UCSD-AML1 (cell line): ENCODE measurements around the gene ZNF598.

Source experiments
- DNase-seq: peaks from one replicate; lab custom pipeline; 2025; ENCODE audit not compliant: unreplicated experiment; lab: John Stamatoyannopoulos, UW

Gene ZNF598

DNA sequence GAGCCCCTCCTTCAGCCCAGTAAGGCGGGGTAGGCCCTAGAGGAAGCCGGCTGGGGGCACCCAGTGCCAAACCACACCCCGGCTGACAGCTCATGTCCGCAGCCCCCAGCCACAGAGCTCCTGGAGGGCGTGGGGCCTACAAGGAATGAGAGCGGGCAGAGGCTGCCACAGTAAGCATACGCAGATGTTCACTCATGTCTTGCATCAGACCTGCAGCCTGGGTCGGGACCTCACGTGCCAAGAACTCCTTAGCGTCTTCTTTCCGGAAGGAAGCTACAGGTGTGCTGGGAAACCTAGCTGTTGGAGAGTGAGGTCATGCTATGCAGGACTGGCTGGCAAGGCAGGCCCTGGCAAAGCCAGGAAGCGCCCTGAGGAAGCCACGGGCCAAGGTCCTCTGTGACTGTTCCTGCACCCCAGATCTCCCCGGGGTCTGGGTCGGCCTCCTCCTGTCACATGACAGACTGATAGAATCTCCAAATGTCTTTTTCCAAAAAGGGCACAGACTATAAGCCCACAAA is 1.6 kb downstream of the ZNF598 start:
- DNase-seq: no peak

DNA sequence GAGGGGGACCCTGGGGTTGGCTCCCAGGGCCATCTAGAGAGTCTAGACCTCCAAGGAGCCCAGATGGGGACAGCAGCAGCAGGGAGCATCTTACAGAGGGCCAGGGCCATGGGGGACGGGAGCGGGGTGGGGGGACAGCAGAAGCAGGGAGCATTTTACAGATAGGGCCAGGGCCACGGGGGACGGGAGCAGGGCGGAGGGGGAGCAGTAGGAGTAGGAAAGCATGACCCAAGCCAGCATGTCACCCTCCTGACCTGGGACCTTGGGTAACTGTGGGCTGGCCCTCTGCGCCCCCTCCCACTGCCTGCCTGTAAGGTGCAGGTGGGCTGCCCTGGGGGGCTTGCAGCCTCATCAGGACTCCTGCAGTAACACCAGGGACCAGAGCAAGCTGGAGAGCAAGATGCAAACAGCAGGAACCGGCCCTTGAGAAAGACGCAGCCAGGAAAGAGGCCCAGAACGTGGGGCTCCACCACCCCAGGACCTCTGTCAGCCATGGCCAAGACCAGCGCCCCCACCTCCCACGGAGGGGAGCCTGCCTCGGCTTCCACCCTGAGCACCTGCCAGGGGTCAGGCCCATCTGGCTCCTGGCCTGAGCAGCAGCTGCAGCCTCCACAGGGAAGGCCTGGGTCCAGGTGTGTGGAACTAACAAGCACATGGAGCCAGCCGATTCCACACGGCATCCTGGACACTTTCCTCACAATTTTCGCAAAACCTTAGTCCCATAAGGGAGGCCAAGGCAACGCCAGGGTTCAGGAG is 2.4 kb downstream of the ZNF598 start:
- DNase-seq: no peak

DNA sequence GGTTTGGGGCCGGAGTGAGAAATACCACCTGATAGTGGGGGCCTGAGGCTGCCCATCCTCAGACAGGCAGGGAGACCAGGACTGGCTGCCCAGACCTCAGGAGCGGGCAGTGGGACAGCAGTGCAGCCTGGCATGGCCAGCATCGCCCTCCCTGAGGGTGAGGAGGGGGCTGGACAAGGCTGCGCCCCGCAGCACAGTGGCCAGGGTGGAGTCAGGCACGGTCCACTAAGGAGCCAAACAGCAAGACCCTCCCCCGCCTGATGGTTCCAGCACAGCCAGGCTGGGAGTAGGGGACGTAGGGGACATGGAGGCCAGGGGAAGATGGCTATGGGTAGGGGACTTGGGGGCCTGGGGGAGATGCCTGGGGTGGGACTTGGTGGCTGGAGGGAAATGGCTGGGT is 3.3 kb downstream of the ZNF598 start:
- no peak for DNase-seq

DNA sequence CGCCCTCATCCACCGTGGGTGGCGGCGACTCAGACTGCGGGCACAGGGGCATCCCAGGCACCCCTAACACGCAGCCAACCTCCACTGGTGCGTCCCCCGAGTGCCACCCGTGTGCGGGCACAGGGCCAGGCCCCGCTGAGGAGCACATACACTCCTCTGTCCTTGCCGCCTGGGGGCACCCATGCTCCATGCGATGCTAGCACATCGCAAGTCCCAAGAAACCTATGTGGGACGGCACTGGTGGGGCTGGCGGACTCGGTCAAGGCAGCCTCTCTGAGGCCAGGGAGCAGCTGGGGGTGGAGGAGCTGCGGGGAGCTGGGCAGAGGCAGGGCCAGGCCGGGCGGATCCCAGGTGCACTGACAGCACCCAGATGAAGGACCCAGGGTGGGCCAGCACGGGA is 4.0 kb downstream of the ZNF598 start:
- DNase-seq: no peak

DNA sequence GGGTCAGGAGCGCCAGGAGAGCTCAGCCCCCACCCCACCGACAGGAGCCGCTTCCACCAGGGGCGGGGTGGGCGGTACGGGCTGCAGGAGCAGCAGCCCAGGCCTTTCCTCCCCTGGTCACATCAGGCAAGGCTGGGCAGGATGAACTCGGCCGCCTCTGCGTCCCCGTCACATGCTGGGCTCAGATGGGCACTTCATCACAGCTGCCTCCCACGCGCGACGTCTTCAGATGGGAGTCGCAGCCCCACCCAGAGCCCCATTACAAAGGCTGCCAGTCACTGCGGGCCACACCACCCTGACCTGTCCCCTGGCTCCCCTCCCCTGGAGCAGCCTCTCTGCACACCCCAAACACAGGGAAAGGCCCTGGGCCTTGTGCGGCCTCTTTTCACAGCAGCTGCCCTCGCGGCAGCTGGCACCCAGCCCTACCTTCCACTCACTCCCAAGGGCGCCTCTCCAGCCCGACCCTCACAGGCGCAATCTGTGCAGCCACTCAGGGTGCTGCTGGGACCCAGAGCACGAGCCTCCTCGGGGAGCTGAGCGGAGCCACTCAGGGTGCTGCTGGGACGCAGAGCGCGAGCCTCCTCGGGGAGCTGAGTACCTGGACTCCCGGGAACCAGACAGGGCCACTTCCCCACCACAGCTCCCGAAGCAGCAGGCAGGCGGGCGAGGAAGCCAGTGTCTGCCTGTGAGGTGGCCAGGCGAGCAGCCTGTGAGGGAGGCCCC is 4.7 kb downstream of the ZNF598 start:
- DNase-seq: no peak

DNA sequence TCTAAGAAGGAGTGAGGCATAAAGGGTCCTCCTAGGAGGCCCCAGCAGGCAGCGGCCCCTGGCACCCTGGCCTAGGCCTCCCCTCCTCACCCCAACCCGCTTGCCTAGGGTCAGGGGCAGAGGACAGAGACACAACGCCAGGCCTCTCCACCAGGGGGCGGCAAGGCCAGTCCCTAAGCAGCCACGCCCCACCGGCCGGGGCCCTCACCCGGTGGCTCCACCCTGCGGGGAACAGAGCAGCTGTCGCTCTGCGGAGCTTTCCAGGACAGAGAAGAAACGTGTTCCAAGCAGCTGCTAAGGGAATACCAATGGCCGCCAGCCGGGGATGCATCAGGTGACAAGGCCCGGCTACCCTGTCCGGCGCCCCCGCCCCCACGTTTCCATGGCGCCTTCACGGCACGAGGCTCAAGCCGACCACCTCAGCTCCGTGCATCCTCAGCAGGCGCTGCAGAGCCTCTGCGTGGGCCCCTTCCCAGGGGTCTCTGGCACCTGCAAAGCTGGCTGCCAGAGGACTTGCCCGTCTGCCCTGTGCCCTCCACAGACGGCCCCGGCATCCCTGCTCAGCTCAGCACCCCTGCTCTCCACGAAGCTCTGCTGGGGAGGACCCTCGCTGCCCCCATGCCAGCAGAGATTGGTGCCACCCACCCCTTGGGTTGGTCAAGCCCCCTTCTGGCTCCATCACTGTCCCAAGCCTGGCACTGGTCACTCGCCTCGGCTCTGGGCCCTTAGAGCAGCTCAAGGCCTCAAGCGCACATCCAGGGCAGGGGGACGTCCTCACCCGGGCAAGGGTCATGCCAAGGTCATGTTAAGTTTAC is 5.6 kb downstream of the ZNF598 start:
- peak; percentile 89 for DNase-seq

DNA sequence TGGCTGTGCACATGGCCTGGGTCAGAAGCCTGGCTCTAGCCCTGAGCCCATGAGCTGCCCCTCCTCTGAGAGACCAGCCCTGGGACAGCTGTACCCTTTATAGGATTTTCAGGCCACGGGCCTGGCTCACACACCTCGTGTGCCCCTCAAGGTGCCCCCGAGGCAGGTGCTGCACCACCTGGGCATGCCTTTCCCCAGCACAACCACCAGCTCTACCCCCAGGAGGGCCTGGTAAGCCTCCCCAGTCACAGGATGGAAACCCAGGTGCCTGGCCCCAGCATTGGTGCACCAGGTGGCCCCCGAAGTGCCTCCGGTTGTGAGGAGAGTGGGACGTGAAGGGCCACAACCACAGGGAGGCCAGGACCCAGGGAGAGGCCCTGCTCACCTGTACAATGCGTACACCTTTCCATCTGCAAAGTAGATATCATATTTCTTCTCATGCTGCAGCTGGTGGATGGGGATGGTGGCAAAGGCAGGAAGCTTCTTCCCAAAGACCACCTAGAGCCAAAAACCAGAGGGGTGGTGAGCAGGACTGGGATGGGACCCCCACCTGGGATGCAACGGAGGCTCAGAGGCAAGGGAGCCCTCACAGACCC is 6.3 kb downstream of the ZNF598 start:
- DNase-seq: no peak

DNA sequence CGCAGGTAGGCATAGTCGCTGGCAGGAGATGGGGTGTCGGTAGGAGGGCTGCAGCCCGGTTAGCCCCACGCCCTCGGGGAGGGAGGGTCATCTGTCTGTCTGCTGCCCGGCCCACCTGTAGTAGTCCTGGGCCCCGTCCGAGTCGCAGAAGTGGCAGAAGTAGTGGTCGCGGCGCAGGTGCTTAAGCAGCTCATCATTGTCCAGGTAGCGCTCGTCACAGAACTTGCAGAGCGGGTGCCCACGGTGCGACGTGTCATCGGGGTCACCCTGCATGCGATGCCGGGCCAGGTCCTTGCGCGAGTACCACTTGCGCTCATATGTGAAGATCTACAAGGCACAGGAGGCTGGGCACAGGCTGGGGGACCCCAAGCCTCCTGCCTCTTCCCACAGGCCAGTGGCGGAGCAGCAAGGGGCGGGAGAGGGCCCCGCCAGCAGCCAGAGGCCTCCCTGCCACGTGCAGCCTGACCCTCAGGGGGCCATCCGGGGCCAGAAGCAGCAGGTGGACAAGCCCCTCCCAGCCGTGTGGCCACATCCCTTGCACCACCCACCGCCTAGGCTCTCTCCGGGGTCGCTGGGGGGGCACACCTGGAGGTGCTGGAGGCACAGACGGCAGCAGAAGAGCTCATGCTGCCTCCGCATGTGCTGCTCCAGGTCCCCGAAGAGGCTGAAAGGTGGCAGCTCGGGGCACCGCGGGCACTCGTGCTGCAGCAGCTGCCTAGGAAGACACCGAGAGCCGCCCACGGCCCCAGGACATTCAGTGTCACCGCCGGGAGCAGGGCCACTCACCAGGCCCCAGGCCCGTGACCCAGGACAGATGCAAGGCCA is 7.0 kb downstream of the ZNF598 start:
- DNase-seq: no peak

DNA sequence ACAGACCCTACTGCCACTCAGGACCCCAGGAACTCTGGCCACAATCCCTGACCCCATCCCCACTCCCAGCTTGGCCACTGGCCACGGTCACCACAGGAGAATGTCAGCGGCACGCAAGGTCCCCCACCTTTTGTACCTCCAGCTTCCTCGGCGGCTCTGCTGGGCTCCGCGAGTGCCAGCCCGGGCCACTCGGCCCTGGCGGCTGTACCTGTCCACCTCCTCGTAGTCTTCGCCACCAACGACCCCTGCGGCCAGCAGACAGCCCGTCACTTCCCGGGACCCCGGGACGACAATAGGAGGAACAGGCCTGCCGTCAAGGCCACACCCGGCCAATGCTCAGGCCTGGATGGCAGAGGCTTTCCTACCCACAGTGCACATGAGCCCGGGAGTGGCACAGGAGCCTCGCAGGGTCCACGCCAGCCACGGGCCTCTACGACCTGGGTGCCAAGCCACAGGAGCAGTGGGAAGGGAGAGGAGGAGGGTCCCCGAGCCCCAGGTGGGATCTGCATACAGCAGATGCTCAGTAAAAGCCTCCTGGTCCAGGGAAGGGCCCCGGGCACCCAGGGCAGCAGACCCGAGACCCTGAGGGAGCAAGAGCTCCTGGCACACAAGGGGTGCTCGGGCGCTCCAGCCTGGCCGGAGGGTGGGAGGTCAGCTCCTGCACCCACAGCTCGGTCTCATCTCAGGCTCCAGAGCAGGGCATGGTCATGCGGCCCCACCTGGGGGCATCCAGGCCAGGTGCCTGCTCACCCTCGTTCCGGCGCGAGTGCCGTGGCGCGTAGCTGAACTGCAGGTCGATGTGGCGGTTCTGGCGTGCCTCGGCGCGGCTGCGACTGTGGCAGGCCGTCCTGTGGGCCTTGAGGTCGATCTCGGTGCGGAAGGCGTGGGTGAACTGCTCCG is 7.9 kb downstream of the ZNF598 start:
- no peak for DNase-seq

DNA sequence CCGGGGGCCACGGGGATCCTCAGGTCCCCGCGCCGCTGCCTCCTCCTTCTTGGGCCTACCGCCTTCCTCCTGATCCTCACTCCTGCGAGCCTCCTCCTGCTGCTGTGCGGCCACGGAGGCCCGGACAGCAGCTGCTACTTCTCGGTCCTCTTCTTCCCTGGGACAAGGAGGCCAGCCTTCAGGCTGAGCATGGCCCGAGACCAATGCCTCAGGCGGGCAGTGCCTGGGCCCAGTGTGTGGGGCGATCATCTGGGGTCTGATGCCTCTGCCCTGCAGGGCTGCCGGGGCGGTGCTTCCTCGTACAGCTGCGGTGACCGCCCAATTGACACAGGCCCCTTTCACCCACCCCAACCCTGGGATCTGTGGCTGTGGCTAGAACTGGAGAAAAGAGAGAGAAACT is 8.6 kb downstream of the ZNF598 start:
- DNase-seq: no peak

DNA sequence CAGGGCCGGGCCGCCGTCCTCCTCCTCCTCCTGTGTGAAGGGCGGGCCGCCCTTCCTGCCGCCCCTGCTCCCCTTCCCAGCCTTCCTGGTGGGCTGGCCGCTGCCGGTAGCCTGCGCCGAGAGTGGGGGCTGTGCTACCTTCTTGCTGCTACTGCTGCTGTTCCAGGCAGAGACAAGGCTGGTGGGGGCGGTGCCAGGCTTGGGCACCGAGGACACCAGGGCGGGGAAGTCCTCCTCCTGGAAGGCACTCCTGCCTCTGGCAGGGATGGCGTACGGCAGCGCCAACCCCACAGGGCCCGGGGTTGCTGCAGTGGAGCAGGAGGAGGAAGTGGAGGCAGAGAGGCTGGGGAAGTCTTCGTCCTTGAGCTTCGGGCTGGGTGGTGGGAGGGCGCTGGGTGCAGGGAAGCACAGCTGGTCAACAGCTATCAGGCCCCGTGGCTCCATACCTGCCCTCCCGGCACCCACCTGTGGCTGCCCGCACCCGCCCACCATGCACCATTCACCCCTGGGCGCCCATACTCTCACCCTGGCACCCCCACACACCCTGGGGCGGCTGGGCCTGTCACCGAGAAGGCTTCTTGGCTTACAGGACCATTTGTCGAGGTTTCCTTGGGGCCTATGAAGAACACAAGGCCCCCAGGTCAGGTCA is 9.6 kb downstream of the ZNF598 start:
- DNase-seq: no peak

DNA sequence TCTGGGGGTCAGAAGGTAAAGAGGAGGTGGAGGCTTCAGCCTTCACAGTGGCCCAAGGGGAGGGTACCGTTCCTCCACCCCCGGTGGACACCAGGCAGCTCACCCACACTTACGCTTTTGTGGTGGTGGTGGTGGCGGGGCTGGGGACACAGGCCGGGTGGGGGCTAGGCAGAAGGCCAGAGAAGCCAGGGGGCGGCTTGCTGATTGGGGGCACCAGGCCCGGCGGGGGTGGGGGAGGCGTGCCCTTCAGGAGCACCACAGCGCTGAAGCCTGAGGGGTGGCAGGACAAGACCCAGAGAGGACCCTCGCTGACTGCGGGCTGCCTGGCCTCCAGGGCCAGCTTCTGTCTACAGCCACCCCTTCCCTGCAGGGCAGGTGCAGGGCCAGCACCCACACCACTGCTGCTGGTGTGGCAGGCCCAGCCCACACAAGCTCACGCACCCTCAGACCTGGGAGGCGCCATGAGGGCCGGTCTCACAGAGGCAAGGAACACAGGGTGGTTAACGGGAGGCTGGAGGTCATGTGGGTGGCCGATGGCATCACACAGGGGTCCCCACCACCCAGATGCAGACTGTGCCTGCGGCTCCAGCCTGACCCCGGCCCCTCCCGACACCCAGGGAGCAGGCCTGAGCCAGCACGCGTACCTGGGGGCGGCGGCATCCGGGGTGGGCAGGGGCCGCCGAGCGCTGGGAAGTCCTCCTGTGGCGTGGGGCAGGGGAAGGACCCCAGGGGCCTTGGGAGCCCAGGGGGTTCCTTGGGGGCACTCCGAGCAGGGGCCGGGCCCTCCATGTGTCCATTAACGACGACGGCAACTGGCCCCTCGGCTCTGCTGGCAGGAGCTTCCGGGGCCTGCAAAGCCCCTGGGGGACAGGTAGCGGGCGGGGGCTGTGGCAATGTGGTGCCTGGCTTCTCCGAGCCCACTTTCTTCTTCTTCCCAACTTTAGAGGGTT is 10.5 kb downstream of the ZNF598 start:
- no peak for DNase-seq

DNA sequence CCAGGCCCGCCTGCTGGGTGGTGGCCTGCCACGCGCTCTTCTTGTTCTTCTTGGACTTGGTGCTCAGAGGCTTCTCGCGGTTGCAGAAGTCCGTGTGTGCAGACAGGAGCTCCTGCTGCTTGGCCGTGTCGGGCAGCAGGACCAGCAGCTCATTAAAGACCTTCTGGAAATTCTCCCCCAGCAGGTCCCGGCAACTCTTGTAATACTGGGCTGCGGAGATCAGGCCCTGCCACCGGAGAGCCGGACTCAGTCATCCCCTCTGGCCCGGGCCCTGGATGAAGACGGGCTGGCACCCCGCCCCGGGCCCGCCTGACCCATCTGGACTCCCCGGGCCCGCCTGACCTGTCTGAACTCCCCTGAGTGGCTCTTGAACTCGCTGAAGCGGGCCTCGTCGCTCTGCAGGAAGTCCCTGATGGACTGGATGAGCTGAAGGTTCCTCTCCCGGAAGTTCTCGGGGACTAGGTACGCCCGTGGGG is 11.2 kb downstream of the ZNF598 start:
- DNase-seq: no peak

DNA sequence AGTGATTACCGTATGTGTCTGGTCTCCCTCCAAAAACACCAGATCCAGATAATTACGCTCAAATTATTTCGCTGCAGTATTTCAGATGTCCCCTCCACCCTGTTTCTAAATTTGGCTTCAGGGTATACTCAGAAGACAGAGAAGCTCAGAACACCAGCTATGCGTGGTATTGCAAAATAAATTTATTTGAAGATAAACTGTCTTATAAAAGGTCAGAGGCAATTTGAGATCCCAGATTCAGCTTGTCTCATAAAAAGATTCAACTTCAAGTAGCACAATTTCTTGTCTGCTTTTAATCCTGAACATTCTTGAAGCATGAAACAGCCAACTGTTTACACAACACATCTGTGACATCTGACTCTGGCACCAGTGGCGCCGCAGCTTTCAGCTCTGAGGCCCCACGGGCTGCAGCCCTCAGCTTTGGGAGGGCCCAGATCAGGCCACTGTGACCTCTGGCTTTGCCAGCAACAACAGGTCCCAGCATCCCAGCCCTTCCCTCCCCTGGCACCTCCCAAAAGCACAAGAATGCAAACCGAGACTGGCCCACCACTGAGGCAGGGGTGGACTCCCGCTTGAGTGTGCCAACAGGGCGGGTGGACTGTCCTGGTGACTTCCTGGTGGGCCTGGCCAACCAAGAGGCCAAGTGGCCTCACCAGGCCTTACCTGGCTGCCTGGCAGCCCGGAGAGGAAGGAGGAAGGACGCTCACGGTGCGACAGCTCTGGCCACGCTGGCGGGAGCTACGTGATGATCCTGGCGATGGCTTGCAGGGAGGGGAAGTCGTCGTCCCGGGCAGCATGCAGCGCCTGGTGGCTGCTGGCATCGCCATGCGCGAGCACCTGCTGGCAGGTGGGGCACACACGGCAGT is 11.9 kb downstream of the ZNF598 start:
- no peak for DNase-seq

DNA sequence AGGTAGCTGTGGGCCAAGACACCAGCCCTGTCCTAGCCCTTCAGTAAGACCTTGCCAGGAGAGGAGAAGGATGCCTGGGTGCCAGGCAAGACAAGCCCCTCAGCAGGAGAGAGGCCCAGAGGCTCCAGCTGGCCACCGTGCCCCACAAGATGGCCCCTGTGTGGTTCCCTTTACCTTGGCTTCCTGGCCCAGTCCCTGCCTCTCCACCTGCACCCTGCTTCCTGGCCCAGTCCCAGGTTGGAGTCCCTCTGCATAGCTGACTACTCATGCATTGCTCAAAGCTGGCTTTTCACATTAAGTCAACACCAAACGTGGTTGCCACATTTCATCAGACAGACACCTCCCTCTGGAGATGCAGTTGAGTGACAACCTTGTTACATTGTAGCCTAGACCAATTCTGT is 15.9 kb downstream of the ZNF598 start:
- DNase-seq: no peak

DNA sequence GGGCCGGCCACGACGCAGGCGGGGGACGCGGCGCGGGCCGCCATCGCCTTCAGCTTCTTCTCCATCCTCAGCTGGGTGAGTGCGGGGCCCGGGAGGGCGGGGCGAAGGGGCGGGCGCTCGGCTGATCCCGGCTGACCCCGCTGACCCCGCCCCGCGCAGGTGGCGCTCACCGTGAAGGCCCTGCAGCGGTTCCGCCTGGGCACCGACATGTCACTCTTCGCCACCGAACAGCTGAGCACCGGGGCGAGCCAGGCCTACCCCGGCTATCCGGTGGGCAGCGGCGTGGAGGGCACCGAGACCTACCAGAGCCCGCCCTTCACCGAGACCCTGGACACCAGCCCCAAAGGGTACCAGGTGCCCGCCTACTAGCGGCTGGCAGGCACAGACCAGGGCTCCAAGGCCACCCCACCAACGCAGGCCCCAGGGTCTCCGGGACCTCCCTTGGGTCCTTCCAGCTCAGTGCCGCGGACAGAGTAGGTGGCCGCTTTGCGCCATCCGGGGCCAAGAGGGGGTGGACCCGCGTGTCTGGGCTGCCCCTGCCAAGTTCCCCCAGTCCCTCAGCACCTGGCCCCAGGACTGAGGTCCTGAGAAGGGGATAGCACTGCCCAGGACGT is 16.8 kb downstream of the ZNF598 start:
- DNase-seq: no peak
